PC-9 (cell line): ENCODE data around the gene TK2. TPM values are rescaled to one million over a fixed set of nuclear protein-coding genes. Genes with fewer than 3 reads are reported as not detected.

ENCODE experiments used
- BruUV-seq: library from RNA; stranded (reverse); fragments of 400-500 nt; replicated peaks from 2 replicates; lab custom pipeline; 2021; lab: Mats Ljungman, UMichigan
- CTCF ChIA-PET: fragments of 300-600 bp; sonication (Branson Sonifier 250); formaldehyde crosslinking; loops from one replicate; lab custom pipeline; 2022; ENCODE audit warnings: antibody characterized with exemption; lab: Charles Lee
- POLR2A ChIA-PET: fragments of 300-600 bp; sonication (Branson Sonifier 250); formaldehyde crosslinking; loops from one replicate; lab custom pipeline; 2022; ENCODE audit warnings: antibody characterized with exemption; ENCODE audit not compliant: unreplicated experiment; lab: Charles Lee
- DNase-seq, 2 experiments: peaks; one replicate each; pipeline versions ENCODE4 v3.0.0 to v3.0.0-alpha.2; 2015 to 2022; ENCODE audit warnings: mixed read lengths in 1 of 2
- H2AFZ ChIP-seq: fragments of 200-600 bp; sonication (generic); 2 replicates; pipeline ENCODE4 v1.8.1; 2017; ENCODE audit warnings: antibody characterized with exemption
- H3F3A ChIP-seq: fragments of 200-600 bp; sonication (generic); 2 replicates; pipeline ENCODE4 v1.8.1; 2017; ENCODE audit warnings: antibody characterized with exemption, mild to moderate bottlenecking, low read depth; ENCODE audit not compliant: insufficient read depth
- H3K27ac ChIP-seq: fragments of 200-600 bp; sonication (generic); 2 replicates; pipeline ENCODE4 v1.6.1; 2016; ENCODE audit warnings: mixed run types
- H3K27me3 ChIP-seq: fragments of 200-600 bp; sonication (generic); 2 replicates; pipeline ENCODE4 v1.6.1; 2016; ENCODE audit warnings: low read depth, mixed run types; ENCODE audit not compliant: insufficient read depth
- H3K36me3 ChIP-seq: fragments of 200-600 bp; sonication (generic); 2 replicates; pipeline ENCODE4 v1.6.1; 2016; ENCODE audit warnings: low read depth, mixed run types
- H3K4me1 ChIP-seq: fragments of 200-600 bp; sonication (generic); replicated peaks from 2 replicates; pipeline ENCODE4 v1.6.1; 2016; ENCODE audit warnings: mixed run types; ENCODE audit not compliant: insufficient read depth
- H3K4me2 ChIP-seq: fragments of 200-600 bp; sonication (generic); 2 replicates; pipeline ENCODE4 v1.6.1; 2017; ENCODE audit warnings: mixed run types
- H3K4me3 ChIP-seq: fragments of 200-600 bp; sonication (generic); 2 replicates; pipeline ENCODE4 v1.6.1; 2016; ENCODE audit warnings: mixed run types
- H3K79me2 ChIP-seq: fragments of 200-600 bp; sonication (generic); 2 replicates; pipeline ENCODE4 v1.6.1; 2017; ENCODE audit warnings: low read depth, mixed run types
- H3K9me2 ChIP-seq: fragments of 200-600 bp; sonication (generic); 2 replicates; pipeline ENCODE4 v1.8.1; 2017; ENCODE audit warnings: mild to moderate bottlenecking; ENCODE audit not compliant: insufficient read depth
- H3K9me3 ChIP-seq: fragments of 200-600 bp; sonication (generic); 2 replicates; pipeline ENCODE4 v1.8.1; 2016; ENCODE audit warnings: low read depth; ENCODE audit not compliant: insufficient read depth
- H4K20me1 ChIP-seq: fragments of 200-600 bp; sonication (generic); 2 replicates; pipeline ENCODE4 v1.8.1; 2017; ENCODE audit not compliant: insufficient read depth
- EZH2 ChIP-seq: fragments of 200-600 bp; sonication (generic); IDR thresholded peaks from 2 replicates; pipeline ENCODE4 v1.8.0; 2017; ENCODE audit warnings: antibody characterized with exemption, low read depth
- intact Hi-C: fragments of 100-400 bp; cut with micrococcal nuclease; formaldehyde crosslinking; loops from one replicate; pipeline ENCODE4 v1.10.0; 2022; ENCODE audit not compliant: unreplicated experiment
- total RNA-seq: library from RNA; stranded (reverse); gene quantifications from 2 replicates; pipeline ENCODE4 v1.2.3, GENCODE V29; 2021
- TF ChIP-seq, protein P1 (sequence below): fragments of 200-600 bp; sonication (generic); conservative IDR thresholded peaks from 2 replicates; pipeline ENCODE4 v1.6.1; 2017; ENCODE audit warnings: mixed run types, antibody characterized with exemption, mild to moderate bottlenecking, moderate library complexity

The TK2 gene
- total RNA-seq, 1 experiment from 2014 or later, result 20.1 TPM

DNA sequence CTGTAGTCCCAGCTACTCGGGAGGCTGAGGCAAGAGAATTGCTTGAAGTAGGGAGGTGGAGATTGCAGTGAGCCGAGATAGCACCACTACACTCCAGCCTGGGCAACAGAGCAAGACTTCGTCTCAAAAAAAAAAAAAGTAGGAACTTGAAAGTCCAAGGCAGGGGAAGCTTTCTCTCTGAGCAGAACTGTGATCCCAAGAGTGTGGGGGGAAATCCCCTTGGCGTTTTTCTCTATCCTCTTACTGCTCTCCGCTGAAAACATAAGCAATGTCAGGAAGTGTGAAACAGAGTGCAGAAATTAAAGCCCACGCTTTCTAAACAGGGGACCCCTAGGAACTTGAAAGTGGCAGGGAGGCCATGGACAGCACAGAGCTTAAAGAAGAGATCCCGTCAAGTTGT, 44.8 kb upstream of the TK2 start:
- no TSS peak for BruUV-seq
- ChIA-PET POLR2A (interaction anchor here (0.7 kb wide), 1 partner anchor 188 kb away, joined by 4 read pairs; no protein-coding TSS in a partner anchor), CTCF (interaction anchor here (0.6 kb wide), 1 partner anchor 34 kb away, joined by 3 read pairs; no protein-coding TSS in a partner anchor)
- Histone ChIP-seq H3K79me2 (no peaks in the 10 kb centered on the region), H3K27me3 (no peaks in the 10 kb centered on the region), H3K9me2 (no peaks in the 10 kb centered on the region), H4K20me1 (no peaks in the 10 kb centered on the region), H3K4me1 (no peaks in the 10 kb centered on the region), H3F3A (no peaks in the 10 kb centered on the region), H3K4me2 (no peak overlapping the region), H3K36me3 (no peaks in the 10 kb centered on the region), H2AFZ (no peak overlapping the region), H3K9me3 (no peaks in the 10 kb centered on the region), H3K27ac (no peak overlapping the region), H3K4me3 (no peak overlapping the region)
- TF ChIP-seq, protein P1, sequence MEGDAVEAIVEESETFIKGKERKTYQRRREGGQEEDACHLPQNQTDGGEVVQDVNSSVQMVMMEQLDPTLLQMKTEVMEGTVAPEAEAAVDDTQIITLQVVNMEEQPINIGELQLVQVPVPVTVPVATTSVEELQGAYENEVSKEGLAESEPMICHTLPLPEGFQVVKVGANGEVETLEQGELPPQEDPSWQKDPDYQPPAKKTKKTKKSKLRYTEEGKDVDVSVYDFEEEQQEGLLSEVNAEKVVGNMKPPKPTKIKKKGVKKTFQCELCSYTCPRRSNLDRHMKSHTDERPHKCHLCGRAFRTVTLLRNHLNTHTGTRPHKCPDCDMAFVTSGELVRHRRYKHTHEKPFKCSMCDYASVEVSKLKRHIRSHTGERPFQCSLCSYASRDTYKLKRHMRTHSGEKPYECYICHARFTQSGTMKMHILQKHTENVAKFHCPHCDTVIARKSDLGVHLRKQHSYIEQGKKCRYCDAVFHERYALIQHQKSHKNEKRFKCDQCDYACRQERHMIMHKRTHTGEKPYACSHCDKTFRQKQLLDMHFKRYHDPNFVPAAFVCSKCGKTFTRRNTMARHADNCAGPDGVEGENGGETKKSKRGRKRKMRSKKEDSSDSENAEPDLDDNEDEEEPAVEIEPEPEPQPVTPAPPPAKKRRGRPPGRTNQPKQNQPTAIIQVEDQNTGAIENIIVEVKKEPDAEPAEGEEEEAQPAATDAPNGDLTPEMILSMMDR, result no peak
- TF ChIP-seq EZH2, result no peak
- DNase-seq, result no peak
- intact Hi-C loops, result no loop called here

DNA sequence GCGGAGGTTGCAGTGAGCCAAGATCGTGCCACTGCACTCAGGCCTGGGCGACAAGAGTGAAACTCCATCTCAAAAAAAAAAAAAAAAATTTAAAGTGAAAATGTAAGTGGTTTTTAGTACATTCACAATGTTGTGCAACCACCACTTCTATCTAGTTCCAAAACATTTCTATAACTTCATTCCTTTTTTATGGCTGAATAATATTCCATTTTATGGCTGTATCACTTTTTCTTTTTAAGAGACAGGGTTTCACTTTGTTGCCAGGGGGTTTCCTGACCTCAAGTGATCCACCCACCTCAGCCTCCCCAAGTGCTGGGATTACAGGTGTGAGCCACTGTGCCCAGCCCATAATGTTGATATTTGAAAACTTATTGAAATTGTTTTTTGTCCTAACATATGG, 42.9 kb upstream of the TK2 start:
- Histone ChIP-seq H4K20me1 (no peaks in the 10 kb centered on the region), H3K4me1 (no peaks in the 10 kb centered on the region), H3K9me3 (no peaks in the 10 kb centered on the region), H3K79me2 (no peaks in the 10 kb centered on the region), H3K4me2 (no peak overlapping the region), H3K4me3 (no peak overlapping the region), H3K27me3 (no peaks in the 10 kb centered on the region), H3K36me3 (no peaks in the 10 kb centered on the region), H3K9me2 (no peaks in the 10 kb centered on the region), H3K27ac (no peak overlapping the region), H2AFZ (no peak overlapping the region), H3F3A (no peaks in the 10 kb centered on the region)
- TF ChIP-seq, protein P1, result no peak
- POLR2A ChIA-PET, result no interaction called here
- intact Hi-C loops, result no loop called here
- BruUV-seq, result no TSS peak
- no peak for DNase-seq
- CTCF ChIA-PET, result no interaction called here

GRCh38 chr16:66592241-66592640, 42.3 kb upstream of the TK2 start:
- Histone ChIP-seq H3K9me3 (no peaks in the 10 kb centered on the region), H3K27me3 (no peaks in the 10 kb centered on the region), H3K9me2 (no peaks in the 10 kb centered on the region), H3K4me1 (no peaks in the 10 kb centered on the region), H3K36me3 (no peaks in the 10 kb centered on the region), H3K79me2 (no peaks in the 10 kb centered on the region), H4K20me1 (no peaks in the 10 kb centered on the region), H3K4me3 (no peak overlapping the region), H3K4me2 (no peak overlapping the region), H3K27ac (no peak overlapping the region), H3F3A (no peaks in the 10 kb centered on the region), H2AFZ (no peak overlapping the region)
- ChIA-PET CTCF (no interaction called here), POLR2A (no interaction called here)
- DNase-seq, result no peak
- intact Hi-C loops, result no loop called here
- BruUV-seq, result no TSS peak
- no peak for TF ChIP-seq EZH2
- TF ChIP-seq, protein P1, result no peak
